H9 (cell line): ENCODE data around the gene SMCO1. TPM values are rescaled to one million over a fixed set of nuclear protein-coding genes. Genes with fewer than 3 reads are reported as not detected.

Experiments used
- DNase-seq: peaks from one replicate; pipeline ENCODE4 v3.0.0-alpha.2; 2017
- H2AFZ ChIP-seq: one replicate; pipeline ENCODE4 v1.6.1; 2013; ENCODE audit warnings: mild to moderate bottlenecking, low read length, control low read depth, moderate library complexity
- H2AK5ac ChIP-seq: 2 replicates; pipeline ENCODE4 v1.6.1; 2013; ENCODE audit warnings: low read length, control low read depth, mixed read lengths; ENCODE audit not compliant: insufficient read length
- H2BK120ac ChIP-seq: one replicate; pipeline ENCODE4 v1.6.1; 2013; ENCODE audit warnings: low read depth, mild to moderate bottlenecking, low read length, control low read depth, inconsistent platforms; ENCODE audit not compliant: poor library complexity, severe bottlenecking
- H2BK12ac ChIP-seq: 2 replicates; pipeline ENCODE4 v1.6.1; 2013; ENCODE audit warnings: low read length, control low read depth, mixed read lengths, low read depth; ENCODE audit not compliant: insufficient read length
- H2BK15ac ChIP-seq: 2 replicates; pipeline ENCODE4 v1.6.1; 2013; ENCODE audit warnings: low read depth, low read length, control low read depth
- H2BK20ac ChIP-seq: one replicate; pipeline ENCODE4 v1.6.1; 2013; ENCODE audit warnings: low read depth, mild to moderate bottlenecking, low read length, control low read depth, inconsistent platforms; ENCODE audit not compliant: poor library complexity, severe bottlenecking
- H2BK5ac ChIP-seq: 2 replicates; pipeline ENCODE4 v1.6.1; 2013; ENCODE audit warnings: low read length, control low read depth, mixed read lengths; ENCODE audit not compliant: insufficient read length
- H3K14ac ChIP-seq: 2 replicates; pipeline ENCODE4 v1.6.1; 2013; ENCODE audit warnings: low read length, control low read depth; ENCODE audit not compliant: insufficient read depth
- H3K18ac ChIP-seq: 2 replicates; pipeline ENCODE4 v1.6.1; 2013; ENCODE audit warnings: low read depth, mild to moderate bottlenecking, mixed read lengths, low read length, control low read depth; ENCODE audit not compliant: insufficient read length
- H3K23ac ChIP-seq: 2 replicates; pipeline ENCODE4 v1.6.1; 2013; ENCODE audit warnings: low read length, control low read depth, mixed read lengths, low read depth; ENCODE audit not compliant: insufficient read length
- H3K23me2 ChIP-seq: 2 replicates; pipeline ENCODE4 v1.6.1; 2013; ENCODE audit warnings: low read depth, mild to moderate bottlenecking, mixed read lengths, low read length, control low read depth; ENCODE audit not compliant: insufficient read length, poor library complexity, severe bottlenecking
- H3K27ac ChIP-seq: 2 replicates; pipeline ENCODE4 v1.5.1; 2013; ENCODE audit warnings: low read length, control low read depth, mixed read lengths, low read depth; ENCODE audit not compliant: insufficient read length
- H3K27me3 ChIP-seq: 2 replicates; pipeline ENCODE4 v1.6.1; 2013; ENCODE audit warnings: low read length, control low read depth, inconsistent platforms; ENCODE audit not compliant: insufficient read depth
- H3K4ac ChIP-seq: 2 replicates; pipeline ENCODE4 v1.6.1; 2013; ENCODE audit warnings: low read depth, mild to moderate bottlenecking, control low read depth, inconsistent platforms, low read length, moderate library complexity
- H3K4me1 ChIP-seq: 2 replicates; pipeline ENCODE4 v1.6.1; 2013; ENCODE audit warnings: low read length, control low read depth, inconsistent platforms; ENCODE audit not compliant: insufficient read depth
- H3K4me2 ChIP-seq: 2 replicates; pipeline ENCODE4 v1.6.1; 2013; ENCODE audit warnings: low read length, control low read depth, mixed read lengths; ENCODE audit not compliant: insufficient read length, insufficient read depth
- H3K56ac ChIP-seq: 2 replicates; pipeline ENCODE4 v1.6.1; 2013; ENCODE audit warnings: low read depth, mild to moderate bottlenecking, mixed read lengths, low read length, control low read depth; ENCODE audit not compliant: insufficient read length
- H3K79me1 ChIP-seq: 2 replicates; pipeline ENCODE4 v1.6.1; 2013; ENCODE audit warnings: low read depth, mild to moderate bottlenecking, moderate library complexity, low read length, control low read depth, inconsistent platforms; ENCODE audit not compliant: insufficient read depth, poor library complexity, severe bottlenecking
- H3K79me2 ChIP-seq: 2 replicates; pipeline ENCODE4 v1.6.1; 2013; ENCODE audit warnings: low read length, control low read depth, inconsistent platforms; ENCODE audit not compliant: insufficient read depth
- H3K9ac ChIP-seq: 2 replicates; pipeline ENCODE4 v1.6.1; 2013; ENCODE audit warnings: low read length, control low read depth, mixed read lengths; ENCODE audit not compliant: insufficient read length; ENCODE audit errors: extremely low read depth
- H3K9me3 ChIP-seq: one replicate; pipeline ENCODE4 v1.6.1; 2013; ENCODE audit warnings: low read depth, low read length, inconsistent platforms; ENCODE audit not compliant: control insufficient read depth
- H3T11ph ChIP-seq: one replicate; pipeline ENCODE4 v1.6.1; 2013; ENCODE audit warnings: mild to moderate bottlenecking, low read length, control low read depth, inconsistent platforms
- H4K20me1 ChIP-seq: one replicate; pipeline ENCODE4 v1.6.1; 2013; ENCODE audit not compliant: control insufficient read depth, insufficient read length, insufficient read depth
- H4K5ac ChIP-seq: 2 replicates; pipeline ENCODE4 v1.6.1; 2013; ENCODE audit warnings: low read depth, mild to moderate bottlenecking, mixed read lengths, low read length, control low read depth; ENCODE audit not compliant: insufficient read length
- H4K8ac ChIP-seq: replicated peaks from 2 replicates; pipeline ENCODE4 v1.6.1; 2013; ENCODE audit warnings: low read length, control low read depth, mixed read lengths, low read depth; ENCODE audit not compliant: insufficient read length
- H4K91ac ChIP-seq: 2 replicates; pipeline ENCODE4 v1.6.1; 2013; ENCODE audit warnings: low read depth, mild to moderate bottlenecking, moderate library complexity, mixed read lengths, low read length, control low read depth; ENCODE audit not compliant: insufficient read length
- H3K27ac Mint-ChIP-seq, 3 experiments: 2 replicates in 2 of 3; 3 replicates in 1 of 3; pipeline ENCODE4 v1.8.0; 2020 to 2021; ENCODE audit warnings: mixed read lengths in 3 of 3, mild to moderate bottlenecking in 1 of 3, moderate library complexity in 1 of 3
- H3K27me3 Mint-ChIP-seq: 2 replicates; pipeline ENCODE4 v1.8.0; 2021; ENCODE audit warnings: low read depth, mild to moderate bottlenecking, moderate library complexity, mixed read lengths
- H3K36me3 Mint-ChIP-seq, 3 experiments: 2 replicates in 2 of 3; 3 replicates in 1 of 3; pipeline ENCODE4 v1.8.0; 2020 to 2021; ENCODE audit warnings: low read depth in 3 of 3, mixed read lengths in 3 of 3; ENCODE audit not compliant: insufficient read depth in 1 of 3
- H3K4me1 Mint-ChIP-seq, 2 experiments: 2 replicates each; pipeline ENCODE4 v1.8.0; 2020; ENCODE audit warnings: mixed read lengths in 2 of 2
- H3K4me3 Mint-ChIP-seq, 2 experiments: 2 replicates in 1 of 2; 3 replicates in 1 of 2; pipeline ENCODE4 v1.8.0; 2020 to 2021; ENCODE audit warnings: mild to moderate bottlenecking in 2 of 2, mixed read lengths in 2 of 2, moderate library complexity in 1 of 2
- H3K9me3 Mint-ChIP-seq, 2 experiments: 2 replicates in 1 of 2; 3 replicates in 1 of 2; pipeline ENCODE4 v1.8.0; 2020; ENCODE audit warnings: mild to moderate bottlenecking in 2 of 2, mixed read lengths in 2 of 2, moderate library complexity in 1 of 2
- WGBS: extraction: QIAGEN DNeasy Blood & Tissue Kit; methylation state at CpG from one replicate; pipeline ENCODE4 v1.1.7; 2013; ENCODE audit warnings: missing lambda C conversion rate, low lambda C conversion rate, mixed read lengths; ENCODE audit not compliant: insufficient read length; ENCODE audit errors: extremely low coverage; 5-methylcytosine and 5-hydroxymethylcytosine counted together
- total RNA-seq: library from RNA; stranded (reverse); gene quantifications from 2 replicates; pipeline ENCODE4 v1.2.1, GENCODE V29; 2021
- TF ChIP-seq, protein P1 (sequence below): fragments of 200-600 bp; sonication (generic); conservative IDR thresholded peaks from 3 replicates; pipeline ENCODE4 v1.8.0; 2021; ENCODE audit warnings: antibody characterized with exemption, mild to moderate bottlenecking

Gene SMCO1
- total RNA-seq, 1 experiment from 2014 or later, result not detected

DNA sequence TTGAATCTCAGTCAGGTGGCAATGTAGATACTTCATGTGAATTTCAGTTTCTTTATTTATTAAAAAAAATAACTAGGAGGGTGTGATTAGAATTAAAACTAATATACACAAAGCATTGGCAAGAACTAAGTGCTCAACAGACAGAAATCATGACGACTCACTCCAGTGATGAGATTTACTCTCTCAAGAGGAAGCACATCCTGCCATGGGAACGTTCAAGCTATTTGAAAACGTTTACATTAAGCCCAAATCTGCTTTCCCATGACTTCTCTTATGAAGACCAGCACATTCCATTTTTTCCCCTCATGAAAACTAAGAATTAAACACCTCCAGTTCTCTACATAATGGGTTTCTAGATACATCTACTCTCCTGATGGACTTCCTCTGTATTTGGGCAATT is 44.7 kb upstream of the SMCO1 start:
- Histone ChIP-seq H4K5ac (no peak overlapping the region), H4K91ac (no peak overlapping the region), H3K23ac (no peak overlapping the region), H3K79me2 (no peaks in the 10 kb centered on the region), H2BK5ac (no peak overlapping the region), H2AFZ (no peak overlapping the region), H3K9ac (no peak overlapping the region), H3K4me2 (no peak overlapping the region), H3K9me3 (no peaks in the 10 kb centered on the region), H2BK120ac (no peak overlapping the region), H3K27me3 (no peaks in the 10 kb centered on the region), H4K20me1 (no peaks in the 10 kb centered on the region), H3K4me1 (no peaks in the 10 kb centered on the region), H3K18ac (no peak overlapping the region), H3K79me1 (no peaks in the 10 kb centered on the region), H2BK12ac (no peak overlapping the region), H3T11ph (no peak overlapping the region), H3K23me2 (no peaks in the 10 kb centered on the region), H2AK5ac (no peak overlapping the region), H3K4ac (no peak overlapping the region), H2BK20ac (no peak overlapping the region), H4K8ac (no peak overlapping the region), H3K14ac (no peak overlapping the region), H2BK15ac (no peak overlapping the region), H3K56ac (no peak overlapping the region), H3K27ac (no peak overlapping the region)
- Mint-ChIP-seq H3K4me1 (no peaks in the 10 kb centered on the region), H3K27ac (no peak overlapping the region), H3K9me3 (no peaks in the 10 kb centered on the region), H3K36me3 (peaks cover 2 to 15% (median 12%) of the 10 kb centered on the region in 3 experiments; a peak in 5 of 7 replicates), H3K27me3 (no peaks in the 10 kb centered on the region), H3K4me3 (no peak overlapping the region)
- WGBS, result no CpG with 5 or more reads among the region's 3 CpGs
- TF ChIP-seq, protein P1, sequence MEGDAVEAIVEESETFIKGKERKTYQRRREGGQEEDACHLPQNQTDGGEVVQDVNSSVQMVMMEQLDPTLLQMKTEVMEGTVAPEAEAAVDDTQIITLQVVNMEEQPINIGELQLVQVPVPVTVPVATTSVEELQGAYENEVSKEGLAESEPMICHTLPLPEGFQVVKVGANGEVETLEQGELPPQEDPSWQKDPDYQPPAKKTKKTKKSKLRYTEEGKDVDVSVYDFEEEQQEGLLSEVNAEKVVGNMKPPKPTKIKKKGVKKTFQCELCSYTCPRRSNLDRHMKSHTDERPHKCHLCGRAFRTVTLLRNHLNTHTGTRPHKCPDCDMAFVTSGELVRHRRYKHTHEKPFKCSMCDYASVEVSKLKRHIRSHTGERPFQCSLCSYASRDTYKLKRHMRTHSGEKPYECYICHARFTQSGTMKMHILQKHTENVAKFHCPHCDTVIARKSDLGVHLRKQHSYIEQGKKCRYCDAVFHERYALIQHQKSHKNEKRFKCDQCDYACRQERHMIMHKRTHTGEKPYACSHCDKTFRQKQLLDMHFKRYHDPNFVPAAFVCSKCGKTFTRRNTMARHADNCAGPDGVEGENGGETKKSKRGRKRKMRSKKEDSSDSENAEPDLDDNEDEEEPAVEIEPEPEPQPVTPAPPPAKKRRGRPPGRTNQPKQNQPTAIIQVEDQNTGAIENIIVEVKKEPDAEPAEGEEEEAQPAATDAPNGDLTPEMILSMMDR, result no peak
- no peak for DNase-seq
